Activated T-cell treated with anti-CD3 and anti-CD28 coated beads, Interleukin-2, amount 50 U/mL, for 72 hours (primary cell): ENCODE results near the gene TDRD6. TPM values are rescaled to one million over a fixed set of nuclear protein-coding genes. Genes with fewer than 3 reads are reported as not detected.
"Not testable (repeated sequence)": the region's sequence is repeated elsewhere in the genome, so short reads cannot be mapped to it uniquely, and the experiment has no call there.

ENCODE experiments used
- ATAC-seq, 2 donors: fragments of 150-1000 bp; cut with Tn5 transposase; replicated peaks in 1 of 2; 2 replicates each; pipeline ENCODE4 v1.10.0; 2021; ENCODE audit warnings: moderate library complexity in 2 of 2, mild to moderate bottlenecking in 1 of 2
- DNase-seq, 2 donors: peaks; one replicate each; pipeline ENCODE4 v3.0.0; 2021 to 2022; ENCODE audit warnings: mixed read lengths in 1 of 2
- H3K27ac Mint-ChIP-seq: one replicate; pipeline ENCODE4 v1.8.0; 2022; ENCODE audit warnings: mild to moderate bottlenecking, moderate library complexity, mixed read lengths
- H3K27me3 Mint-ChIP-seq: one replicate; pipeline ENCODE4 v1.8.0; 2022; ENCODE audit warnings: low read depth, mixed read lengths
- H3K36me3 Mint-ChIP-seq, 2 donors: one replicate each; pipeline ENCODE4 v1.8.0; 2022; ENCODE audit warnings: mixed read lengths in 2 of 2, mild to moderate bottlenecking in 1 of 2; ENCODE audit not compliant: insufficient read depth in 2 of 2
- H3K4me1 Mint-ChIP-seq: one replicate; pipeline ENCODE4 v1.8.0; 2022; ENCODE audit warnings: low read depth, mixed read lengths
- H3K4me3 Mint-ChIP-seq, 2 donors: one replicate each; pipeline ENCODE4 v1.8.0; 2022; ENCODE audit warnings: mild to moderate bottlenecking in 2 of 2, mixed read lengths in 2 of 2, moderate library complexity in 2 of 2
- H3K9me3 Mint-ChIP-seq, 2 donors: one replicate each; pipeline ENCODE4 v1.8.0; 2022; ENCODE audit warnings: mixed read lengths in 2 of 2
- total RNA-seq, 2 donors: library from RNA; stranded (reverse); gene quantifications; one replicate each; pipeline ENCODE4 v1.2.3, GENCODE V29; 2022

TDRD6 gene, protein sequence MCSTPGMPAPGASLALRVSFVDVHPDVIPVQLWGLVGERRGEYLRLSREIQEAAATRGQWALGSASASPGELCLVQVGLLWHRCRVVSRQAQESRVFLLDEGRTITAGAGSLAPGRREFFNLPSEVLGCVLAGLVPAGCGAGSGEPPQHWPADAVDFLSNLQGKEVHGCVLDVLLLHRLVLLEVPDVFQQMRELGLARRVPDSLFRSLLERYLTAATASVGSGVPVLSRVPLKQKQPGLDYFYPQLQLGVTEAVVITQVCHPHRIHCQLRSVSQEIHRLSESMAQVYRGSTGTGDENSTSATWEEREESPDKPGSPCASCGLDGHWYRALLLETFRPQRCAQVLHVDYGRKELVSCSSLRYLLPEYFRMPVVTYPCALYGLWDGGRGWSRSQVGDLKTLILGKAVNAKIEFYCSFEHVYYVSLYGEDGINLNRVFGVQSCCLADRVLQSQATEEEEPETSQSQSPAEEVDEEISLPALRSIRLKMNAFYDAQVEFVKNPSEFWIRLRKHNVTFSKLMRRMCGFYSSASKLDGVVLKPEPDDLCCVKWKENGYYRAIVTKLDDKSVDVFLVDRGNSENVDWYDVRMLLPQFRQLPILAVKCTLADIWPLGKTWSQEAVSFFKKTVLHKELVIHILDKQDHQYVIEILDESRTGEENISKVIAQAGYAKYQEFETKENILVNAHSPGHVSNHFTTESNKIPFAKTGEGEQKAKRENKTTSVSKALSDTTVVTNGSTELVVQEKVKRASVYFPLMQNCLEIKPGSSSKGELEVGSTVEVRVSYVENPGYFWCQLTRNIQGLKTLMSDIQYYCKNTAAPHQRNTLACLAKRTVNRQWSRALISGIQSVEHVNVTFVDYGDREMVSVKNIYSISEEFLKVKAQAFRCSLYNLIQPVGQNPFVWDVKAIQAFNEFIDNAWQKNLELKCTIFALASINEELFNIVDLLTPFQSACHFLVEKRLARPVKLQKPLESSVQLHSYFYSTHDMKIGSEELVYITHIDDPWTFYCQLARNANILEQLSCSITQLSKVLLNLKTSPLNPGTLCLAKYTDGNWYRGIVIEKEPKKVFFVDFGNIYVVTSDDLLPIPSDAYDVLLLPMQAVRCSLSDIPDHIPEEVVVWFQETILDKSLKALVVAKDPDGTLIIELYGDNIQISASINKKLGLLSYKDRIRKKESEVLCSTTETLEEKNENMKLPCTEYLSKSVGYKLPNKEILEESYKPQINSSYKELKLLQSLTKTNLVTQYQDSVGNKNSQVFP (N-terminal part only)
- total RNA-seq = not detected

DNA sequence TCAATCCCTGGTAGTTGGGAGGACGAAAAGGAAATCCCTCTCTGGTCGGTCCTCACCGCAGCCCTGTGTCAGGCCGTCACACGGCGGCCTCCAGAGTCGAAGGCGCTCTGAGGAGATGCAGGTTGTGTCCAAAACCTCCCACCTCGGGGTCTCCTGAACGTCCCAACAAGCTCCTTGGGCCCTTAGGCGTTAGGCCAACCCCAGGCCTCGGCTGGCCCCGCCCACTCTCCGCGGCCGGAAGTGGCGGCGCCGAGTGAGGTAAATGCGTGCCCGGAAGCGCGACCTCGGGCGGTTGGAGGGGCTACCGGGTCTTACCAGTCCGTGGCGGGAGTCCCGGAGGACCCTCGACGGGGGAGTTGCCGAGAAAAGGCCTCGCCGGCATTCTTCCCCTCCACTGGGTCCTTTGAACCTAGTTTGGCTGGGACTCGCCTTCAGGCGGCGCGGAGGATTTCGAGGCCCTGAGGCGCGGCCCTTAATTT, at the start of gene TDRD6:
TDRD6 (plus strand) TSS at position 267 of the 479 bp plus-strand sequence. CDS start 244 bp downstream, outside the sequence.
- ATAC-seq (no peak), DNase-seq (no peak)
- Mint-ChIP-seq H3K4me1 (no peaks in the 10 kb centered on the region), H3K36me3 (no peaks in the 10 kb centered on the region), H3K9me3 (no peaks in the 10 kb centered on the region), H3K27ac (no peak within 1 kb of the TSS), H3K27me3 (peaks cover 20% of the 10 kb centered on the region), H3K4me3 (no peak within 1 kb of the TSS)

GRCh38 chr6:46637933-46638332, 49.8 kb upstream of the TDRD6 start:
- H3K36me3 Mint-ChIP-seq = no peaks in the 10 kb centered on the region
- no peak for ATAC-seq
- peaks cover 4% of the 10 kb centered on the region for H3K4me1 Mint-ChIP-seq
- H3K27me3 Mint-ChIP-seq = peaks cover 37% of the 10 kb centered on the region
- H3K4me3 Mint-ChIP-seq = no peak overlapping the region
- H3K9me3 Mint-ChIP-seq = peaks cover 3% of the 10 kb centered on the region in 2 donors
- DNase-seq = no peak
- no peak overlapping the region for H3K27ac Mint-ChIP-seq

DNA sequence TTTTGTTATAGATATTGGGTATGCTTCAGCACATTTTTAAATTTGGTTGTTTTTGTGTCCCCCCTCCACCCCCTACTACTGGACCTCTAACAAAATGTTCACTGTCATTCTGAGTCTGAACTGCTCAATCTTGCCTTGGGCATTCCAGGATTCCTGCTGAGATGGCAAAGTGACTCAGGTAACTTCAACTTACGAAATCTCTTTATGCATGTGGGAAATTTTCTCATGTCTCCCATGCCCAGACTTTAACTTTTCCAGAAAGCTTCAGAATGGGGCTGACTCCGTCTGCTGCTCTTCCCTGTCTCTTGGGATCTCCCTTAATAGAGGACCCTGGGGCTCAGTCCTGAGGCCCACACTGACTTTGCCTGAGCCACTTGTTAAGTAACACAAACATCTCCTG, 49.0 kb upstream of the TDRD6 start:
- Mint-ChIP-seq H3K27ac (no peak overlapping the region), H3K4me3 (no peak overlapping the region), H3K27me3 (peaks cover 39% of the 10 kb centered on the region), H3K9me3 (peaks cover 3% of the 10 kb centered on the region in 2 donors), H3K36me3 (no peaks in the 10 kb centered on the region), H3K4me1 (peaks cover 11% of the 10 kb centered on the region)
- no peak for DNase-seq
- ATAC-seq = no peak

GRCh38 chr6:46642928-46643751, 44.5 kb upstream of the TDRD6 start:
- H3K9me3 Mint-ChIP-seq = peaks cover 3% of the 10 kb centered on the region in 2 donors
- H3K36me3 Mint-ChIP-seq = no peaks in the 10 kb centered on the region
- DNase-seq (peak in 1 of 2 donors; percentile 15), ATAC-seq (peak; percentile 99)
- H3K4me3 Mint-ChIP-seq = peak overlapping the region in 1 of 2 donors; percentile 31
- peaks cover 56% of the 10 kb centered on the region for H3K27me3 Mint-ChIP-seq
- peaks cover 17% of the 10 kb centered on the region for H3K4me1 Mint-ChIP-seq
- H3K27ac Mint-ChIP-seq = peak overlapping the region; percentile 1

DNA sequence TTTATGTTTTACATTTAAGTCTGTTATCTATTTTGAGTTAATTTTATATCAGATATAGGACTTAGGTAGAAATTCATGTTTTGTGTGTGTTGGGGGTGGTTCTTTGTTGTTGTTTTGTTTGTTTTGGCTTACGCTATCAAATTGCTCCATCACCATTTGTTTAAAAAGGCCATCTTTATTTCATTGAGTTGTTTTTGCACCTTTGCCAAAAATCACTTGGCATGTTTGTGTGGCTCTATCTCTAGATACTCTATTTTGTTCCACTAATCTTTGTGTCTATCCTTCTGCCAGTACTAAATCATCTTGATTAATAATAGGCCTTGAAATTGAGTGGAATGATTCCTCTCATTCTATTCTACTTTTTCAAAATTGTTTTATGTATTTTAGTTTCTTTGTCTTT, 42.4 kb upstream of the TDRD6 start:
- no peak overlapping the region for H3K27ac Mint-ChIP-seq
- DNase-seq (no peak), ATAC-seq (no peak)
- H3K4me1 Mint-ChIP-seq = peaks cover 17% of the 10 kb centered on the region
- H3K9me3 Mint-ChIP-seq = peaks cover 3 to 4% of the 10 kb centered on the region in 2 donors
- H3K4me3 Mint-ChIP-seq = no peak overlapping the region
- H3K27me3 Mint-ChIP-seq = peaks cover 41% of the 10 kb centered on the region
- no peaks in the 10 kb centered on the region for H3K36me3 Mint-ChIP-seq

DNA sequence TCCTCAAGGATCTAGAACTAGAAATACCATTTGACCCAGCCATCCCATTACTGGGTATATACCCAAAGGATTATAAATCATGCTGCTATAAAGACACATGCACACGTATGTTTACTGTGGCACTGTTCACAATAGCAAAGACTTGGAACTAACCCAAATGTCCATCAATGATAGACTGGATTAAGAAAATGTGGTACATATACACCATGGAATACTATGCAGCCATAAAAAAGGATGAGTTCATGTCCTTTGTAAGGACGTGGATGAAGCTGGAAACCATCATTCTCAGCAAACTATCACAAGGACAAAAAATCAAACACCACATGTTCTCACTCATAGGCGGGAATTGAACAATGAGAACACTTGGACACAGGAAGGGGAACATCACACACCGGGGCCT, 39.6 kb upstream of the TDRD6 start:
- not testable (repeated sequence) for H3K9me3 Mint-ChIP-seq, ATAC-seq, H3K36me3 Mint-ChIP-seq, H3K27ac Mint-ChIP-seq, H3K4me3 Mint-ChIP-seq, DNase-seq
- Mint-ChIP-seq H3K4me1 (peaks cover 22% of the 10 kb centered on the region), H3K27me3 (peaks cover 56% of the 10 kb centered on the region)

DNA sequence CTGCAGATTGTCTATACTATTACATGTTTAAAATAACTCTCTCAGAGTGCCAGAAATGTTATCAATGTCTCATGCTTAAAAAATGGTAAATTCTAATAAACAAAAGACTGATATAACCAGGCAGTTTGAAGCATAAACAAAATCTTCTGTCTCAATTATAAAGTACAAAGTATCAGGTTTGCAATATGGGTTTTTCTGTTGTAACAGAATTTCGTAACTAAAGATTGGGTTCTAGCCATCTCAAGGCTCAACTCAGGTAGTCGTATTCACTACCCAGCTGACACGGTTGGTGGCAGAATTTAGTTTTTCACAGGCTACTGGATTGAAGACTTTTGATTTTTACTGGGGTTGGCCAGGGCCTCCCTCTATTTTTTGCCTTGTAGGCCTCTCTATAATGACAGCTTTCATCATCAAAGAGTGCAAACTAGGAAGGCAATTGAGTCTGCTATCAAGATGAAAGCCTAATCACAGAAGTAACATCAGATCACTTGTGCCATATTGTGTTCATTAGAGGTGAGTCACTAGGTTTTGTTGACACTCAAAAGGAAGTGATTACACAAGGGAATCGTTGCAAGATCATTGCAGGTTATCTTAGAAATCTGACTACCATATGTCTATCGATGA, 38.7 kb upstream of the TDRD6 start:
- Mint-ChIP-seq H3K27ac (no peak overlapping the region), H3K9me3 (peaks cover 0 to 1% of the 10 kb centered on the region in 2 donors), H3K4me1 (peaks cover 18% of the 10 kb centered on the region), H3K36me3 (no peaks in the 10 kb centered on the region), H3K27me3 (peaks cover 63% of the 10 kb centered on the region), H3K4me3 (no peak overlapping the region)
- DNase-seq (no peak), ATAC-seq (no peak)

- DNase-seq (no peak), ATAC-seq (no peak)
- no peak overlapping the region for H3K4me3 Mint-ChIP-seq
- H3K9me3 Mint-ChIP-seq = peaks cover 0 to 1% of the 10 kb centered on the region in 2 donors
- no peaks in the 10 kb centered on the region for H3K36me3 Mint-ChIP-seq
- H3K4me1 Mint-ChIP-seq = peaks cover 15% of the 10 kb centered on the region
- H3K27me3 Mint-ChIP-seq = peaks cover 50% of the 10 kb centered on the region
- H3K27ac Mint-ChIP-seq = no peak overlapping the region
These were observed 36.7 kb upstream of the TDRD6 start for GRCh38 chr6:46651006-46651405.

GRCh38 chr6:46651816-46652215, 35.9 kb upstream of the TDRD6 start:
- no peak for ATAC-seq
- Mint-ChIP-seq H3K27me3 (peaks cover 44% of the 10 kb centered on the region), H3K4me3 (peak overlapping the region; percentile 94), H3K27ac (no peak overlapping the region), H3K36me3 (no peaks in the 10 kb centered on the region), H3K4me1 (peaks cover 15% of the 10 kb centered on the region), H3K9me3 (peaks cover 0 to 1% of the 10 kb centered on the region in 2 donors)
- no peak for DNase-seq

- Mint-ChIP-seq H3K27ac (no peak overlapping the region), H3K27me3 (peaks cover 40% of the 10 kb centered on the region), H3K4me3 (peak overlapping the region; percentile 94), H3K4me1 (peaks cover 15% of the 10 kb centered on the region), H3K9me3 (peaks cover 0 to 1% of the 10 kb centered on the region in 2 donors), H3K36me3 (no peaks in the 10 kb centered on the region)
- no peak for ATAC-seq
- DNase-seq = no peak
These were observed 35.5 kb upstream of the TDRD6 start for GRCh38 chr6:46652232-46652602.

DNA sequence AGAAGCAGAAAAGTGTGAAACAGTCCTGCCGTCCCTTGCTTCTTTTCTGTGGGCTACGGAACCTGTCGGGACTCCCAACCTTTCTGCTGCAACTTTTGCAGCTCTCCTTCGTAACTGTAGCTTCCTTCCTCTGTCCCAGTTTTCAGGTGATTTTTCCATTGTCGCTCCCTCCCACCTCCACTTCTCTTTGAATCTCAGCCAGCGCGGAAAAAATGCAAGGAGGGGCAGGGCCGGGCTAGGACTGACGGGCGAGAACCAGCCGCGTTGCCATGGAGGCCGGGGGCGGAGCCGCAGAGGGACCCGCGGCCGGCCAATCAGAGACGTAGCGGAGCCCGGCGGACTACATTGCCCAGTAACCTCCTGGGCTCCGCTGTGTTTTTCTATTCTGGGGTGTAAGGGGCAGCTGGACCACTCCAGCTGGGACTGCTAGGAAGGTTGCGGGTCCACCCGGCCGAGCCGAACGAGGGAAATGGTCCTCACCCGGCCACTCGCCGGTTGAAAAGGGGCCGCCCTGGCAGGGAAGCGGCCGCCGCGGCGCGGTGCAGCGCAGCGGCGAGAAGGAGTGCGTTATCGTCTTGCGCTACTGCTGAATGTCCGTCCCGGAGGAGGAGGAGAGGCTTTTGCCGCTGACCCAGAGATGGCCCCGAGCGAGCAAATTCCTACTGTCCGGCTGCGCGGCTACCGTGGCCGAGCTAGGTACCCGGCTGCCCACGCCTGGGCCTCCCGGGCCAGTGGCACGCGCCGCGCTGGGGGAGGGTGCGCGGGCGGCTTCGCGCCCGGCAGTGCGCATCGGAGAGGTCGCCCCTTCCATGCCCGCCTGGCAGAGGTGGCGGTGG, 34.9 kb upstream of the TDRD6 start, which contains the start of the genes CYP39A1 and SLC25A27:
CYP39A1 (minus strand) TSS at position 216 of the 836 bp plus-strand sequence. CDS start 236 bp downstream, outside the sequence.
SLC25A27 (plus strand) TSS at position 373 of the 836 bp plus-strand sequence; CDS start at position 591, 218 bp downstream.
- peaks cover 38% of the 10 kb centered on the region for H3K27me3 Mint-ChIP-seq

More for the DNA sequence above, 34.9 kb upstream of the TDRD6 start, which contains the start of the genes CYP39A1 and SLC25A27:
- Mint-ChIP-seq H3K9me3 (peaks cover 0 to 1% of the 10 kb centered on the region in 2 donors), H3K4me1 (peaks cover 15% of the 10 kb centered on the region), H3K4me3 (peak within 1 kb of the TSS; percentile 94), H3K36me3 (no peaks in the 10 kb centered on the region), H3K27ac (no peak within 1 kb of the TSS)
- DNase-seq (peak; percentile 87 to 88), ATAC-seq (peak; percentile 99 to 100)
